GM23248 (cell line): ENCODE results near the gene CABP5.

ENCODE experiments used
- EZH2 ChIP-seq: fragments of 200-600 bp; sonication (generic); IDR thresholded peaks from 2 replicates; pipeline ENCODE4 v1.6.1; 2018; ENCODE audit warnings: antibody characterized with exemption, mild to moderate bottlenecking; ENCODE audit not compliant: insufficient read depth, poor library complexity, severe bottlenecking
- EZH2phosphoT487 ChIP-seq: fragments of 200-600 bp; sonication (generic); IDR thresholded peaks from 2 replicates; pipeline ENCODE4 v1.6.1; 2018; ENCODE audit warnings: antibody characterized with exemption, moderate library complexity, mild to moderate bottlenecking, low read depth; ENCODE audit not compliant: insufficient read depth

- TF ChIP-seq EZH2 (no peak), EZH2phosphoT487 (no peak)
Measured at GRCh38 chr19:48020686-48021085, 23.2 kb downstream of the CABP5 start.
